GM10847 (cell line): ENCODE results near the gene BCAR3.

Source experiments
- POLR2A ChIP-seq: IDR thresholded peaks from 2 replicates; pipeline ENCODE4 v1.6.1; 2011; ENCODE audit not compliant: insufficient read length; ENCODE audit errors: extremely low read depth

Gene BCAR3

DNA sequence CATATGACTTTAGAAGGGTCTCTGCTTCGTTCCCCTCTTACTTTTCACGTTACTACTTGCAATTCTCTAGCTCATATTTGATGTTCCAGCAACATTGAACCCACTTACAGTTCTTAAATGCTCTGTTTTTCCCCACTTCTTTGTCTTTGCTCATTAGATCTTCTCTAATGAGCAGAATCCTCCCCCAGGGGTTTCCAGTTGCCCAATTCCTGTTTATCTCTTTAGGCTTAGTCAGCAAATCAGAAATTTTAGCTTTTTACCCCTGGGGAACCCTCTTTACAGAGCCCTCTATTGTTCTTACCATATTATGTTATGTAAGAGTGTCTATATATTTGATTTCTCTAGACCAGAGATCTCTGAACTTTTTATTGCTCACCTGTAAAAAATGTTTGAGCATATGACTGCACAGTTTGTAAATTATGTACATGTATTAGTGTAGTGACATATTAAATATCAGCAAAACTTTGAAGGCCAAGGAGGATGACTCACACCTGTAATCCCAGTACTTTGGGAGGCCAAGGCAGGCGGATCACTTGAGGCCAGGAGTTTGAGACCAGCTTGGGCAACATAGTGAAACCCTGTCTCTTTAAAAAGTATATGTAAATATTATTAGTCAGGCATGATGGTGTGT lies 162.3 kb downstream of the BCAR3 start:
- no peak for TF ChIP-seq POLR2A

DNA sequence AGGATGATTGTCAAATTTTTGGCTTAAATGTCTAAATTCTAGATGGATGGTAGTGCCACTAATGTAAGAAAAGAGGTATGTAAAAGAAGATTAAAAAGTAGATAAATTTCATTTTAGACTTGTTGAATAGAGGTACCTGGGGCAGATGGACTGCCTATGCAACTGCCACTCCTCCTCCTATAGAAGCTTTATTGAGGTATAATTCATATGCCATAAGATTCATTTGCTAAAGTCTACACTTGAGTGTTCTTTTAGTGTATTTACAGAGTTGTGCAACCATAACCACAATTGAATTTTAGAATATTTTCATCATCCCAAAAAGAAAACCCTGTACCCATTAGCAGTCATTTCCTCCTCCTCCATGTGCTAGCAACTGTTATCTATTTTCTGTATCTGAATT lies 163.1 kb downstream of the BCAR3 start:
- no peak for TF ChIP-seq POLR2A

- no peak for TF ChIP-seq POLR2A
Observed at GRCh38 chr1:93516164-93516563, 165.5 kb downstream of the BCAR3 start.
